Measurements from ENCODE around the gene LBX2.

DNA sequence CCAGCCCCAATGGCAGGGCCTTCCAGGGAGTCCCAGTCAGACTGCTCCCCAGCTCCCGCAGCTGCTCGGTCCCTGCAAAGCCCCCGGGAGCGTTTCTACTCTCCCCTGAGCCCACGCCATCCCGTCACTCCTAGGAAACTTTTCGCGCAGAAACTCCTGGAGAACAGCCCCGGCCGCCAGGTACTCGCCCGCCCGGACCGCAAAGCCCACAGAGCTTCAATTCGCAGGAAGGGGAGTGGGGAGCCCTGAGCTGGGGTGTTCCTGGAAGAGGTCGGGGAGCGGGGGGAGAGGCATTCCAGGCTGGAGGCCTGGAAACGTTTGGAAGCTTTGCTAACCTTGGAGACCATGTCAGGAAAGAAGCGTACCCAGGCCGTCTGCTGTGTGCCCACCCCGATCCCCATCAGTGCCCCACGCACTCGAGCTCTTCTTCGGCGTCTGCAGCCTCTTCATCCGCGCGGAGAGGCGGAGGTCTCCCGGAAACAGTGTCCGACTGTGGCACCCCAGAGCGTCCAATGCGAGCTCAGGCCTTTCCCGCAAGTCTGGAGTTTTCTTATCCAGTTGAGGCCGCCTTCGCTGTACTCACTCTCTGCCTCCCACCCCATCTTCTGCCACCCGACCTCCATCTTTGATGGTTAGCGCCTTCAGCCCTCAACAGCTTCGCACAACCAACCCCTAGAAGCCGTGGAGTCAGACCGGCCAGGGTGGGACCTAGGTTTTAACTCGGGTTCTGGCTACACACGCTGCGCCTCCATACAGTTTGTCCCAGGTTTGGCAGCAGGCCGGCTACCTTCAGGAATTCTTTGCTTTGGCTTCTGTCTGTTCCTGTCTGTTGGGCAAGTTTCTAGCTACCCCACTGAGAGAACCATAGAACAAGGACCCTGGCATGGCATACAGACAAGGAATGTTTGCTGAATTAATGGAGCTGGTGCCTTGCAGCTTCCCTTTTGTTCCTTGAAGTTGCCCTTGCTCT lies 4.4 kb upstream of the LBX2 start:
- TF ChIP-seq, protein P1, sequence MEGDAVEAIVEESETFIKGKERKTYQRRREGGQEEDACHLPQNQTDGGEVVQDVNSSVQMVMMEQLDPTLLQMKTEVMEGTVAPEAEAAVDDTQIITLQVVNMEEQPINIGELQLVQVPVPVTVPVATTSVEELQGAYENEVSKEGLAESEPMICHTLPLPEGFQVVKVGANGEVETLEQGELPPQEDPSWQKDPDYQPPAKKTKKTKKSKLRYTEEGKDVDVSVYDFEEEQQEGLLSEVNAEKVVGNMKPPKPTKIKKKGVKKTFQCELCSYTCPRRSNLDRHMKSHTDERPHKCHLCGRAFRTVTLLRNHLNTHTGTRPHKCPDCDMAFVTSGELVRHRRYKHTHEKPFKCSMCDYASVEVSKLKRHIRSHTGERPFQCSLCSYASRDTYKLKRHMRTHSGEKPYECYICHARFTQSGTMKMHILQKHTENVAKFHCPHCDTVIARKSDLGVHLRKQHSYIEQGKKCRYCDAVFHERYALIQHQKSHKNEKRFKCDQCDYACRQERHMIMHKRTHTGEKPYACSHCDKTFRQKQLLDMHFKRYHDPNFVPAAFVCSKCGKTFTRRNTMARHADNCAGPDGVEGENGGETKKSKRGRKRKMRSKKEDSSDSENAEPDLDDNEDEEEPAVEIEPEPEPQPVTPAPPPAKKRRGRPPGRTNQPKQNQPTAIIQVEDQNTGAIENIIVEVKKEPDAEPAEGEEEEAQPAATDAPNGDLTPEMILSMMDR (IDR thresholded peaks at IDR 0.05), result no peak
- peak in 1 of 2 donors; percentile 4 for TF ChIP-seq POLR2A (IDR thresholded peaks at IDR 0.05)

All from thyroid gland (tissue), 4 donors.